ENCODE results near the gene GALNT2. TPM values are rescaled to one million over a fixed set of nuclear protein-coding genes. Genes with fewer than 3 reads are reported as not detected.

GALNT2 gene
- total and polyA plus RNA-seq, 9 of the 15 experiments (the other 6 are each of a cell fraction or from before 2014, with no cell fraction given): 1.6 to 106 (median 51.9) TPM

DNA sequence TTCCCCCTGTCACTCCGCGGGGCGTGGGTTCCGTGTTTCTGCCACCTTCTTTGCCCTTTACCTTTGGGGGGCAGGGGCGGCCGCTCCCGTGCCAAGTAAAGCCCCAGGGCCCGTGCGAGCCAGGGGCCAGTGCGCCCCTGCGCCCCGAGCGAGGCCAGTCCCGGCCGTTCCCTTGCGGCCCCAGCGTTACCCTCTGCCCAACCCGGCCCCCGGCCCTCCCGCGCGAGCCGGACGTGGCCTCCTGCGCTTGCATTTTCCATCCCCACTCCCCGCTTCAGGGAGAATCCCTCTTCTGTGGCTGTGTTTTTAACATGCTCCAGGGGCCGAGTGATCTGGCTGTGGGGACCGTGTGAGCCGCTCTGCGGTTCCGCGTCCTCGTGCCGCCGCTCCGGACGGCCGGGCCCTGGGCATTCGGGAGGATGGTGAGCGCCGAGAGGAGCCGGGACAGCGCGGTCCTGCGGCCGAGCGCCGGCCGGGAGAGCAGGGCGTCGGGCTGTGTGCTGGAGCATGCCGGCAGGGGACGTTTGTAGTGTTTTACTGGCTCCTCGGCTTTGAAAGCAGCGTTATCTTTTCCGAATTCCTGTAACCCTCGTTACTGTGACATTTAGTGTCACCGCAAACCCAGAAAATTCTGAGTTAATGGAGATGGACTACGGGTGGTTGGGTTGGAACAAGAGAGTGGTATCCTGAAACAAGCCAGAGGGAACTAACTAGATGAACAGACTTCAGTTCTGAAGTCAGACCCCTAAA is 1.0 kb downstream of the GALNT2 start (continued):
- TF ChIP-seq, protein P1, sequence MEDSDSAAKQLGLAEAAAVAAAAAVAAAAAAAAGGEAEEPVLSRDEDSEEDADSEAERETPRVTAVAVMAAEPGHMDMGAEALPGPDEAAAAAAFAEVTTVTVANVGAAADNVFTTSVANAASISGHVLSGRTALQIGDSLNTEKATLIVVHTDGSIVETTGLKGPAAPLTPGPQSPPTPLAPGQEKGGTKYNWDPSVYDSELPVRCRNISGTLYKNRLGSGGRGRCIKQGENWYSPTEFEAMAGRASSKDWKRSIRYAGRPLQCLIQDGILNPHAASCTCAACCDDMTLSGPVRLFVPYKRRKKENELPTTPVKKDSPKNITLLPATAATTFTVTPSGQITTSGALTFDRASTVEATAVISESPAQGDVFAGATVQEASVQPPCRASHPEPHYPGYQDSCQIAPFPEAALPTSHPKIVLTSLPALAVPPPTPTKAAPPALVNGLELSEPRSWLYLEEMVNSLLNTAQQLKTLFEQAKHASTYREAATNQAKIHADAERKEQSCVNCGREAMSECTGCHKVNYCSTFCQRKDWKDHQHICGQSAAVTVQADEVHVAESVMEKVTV (CRISPR knock-in tag; IDR thresholded peaks at IDR 0.05): no peak
- TF ChIP-seq, protein P2, sequence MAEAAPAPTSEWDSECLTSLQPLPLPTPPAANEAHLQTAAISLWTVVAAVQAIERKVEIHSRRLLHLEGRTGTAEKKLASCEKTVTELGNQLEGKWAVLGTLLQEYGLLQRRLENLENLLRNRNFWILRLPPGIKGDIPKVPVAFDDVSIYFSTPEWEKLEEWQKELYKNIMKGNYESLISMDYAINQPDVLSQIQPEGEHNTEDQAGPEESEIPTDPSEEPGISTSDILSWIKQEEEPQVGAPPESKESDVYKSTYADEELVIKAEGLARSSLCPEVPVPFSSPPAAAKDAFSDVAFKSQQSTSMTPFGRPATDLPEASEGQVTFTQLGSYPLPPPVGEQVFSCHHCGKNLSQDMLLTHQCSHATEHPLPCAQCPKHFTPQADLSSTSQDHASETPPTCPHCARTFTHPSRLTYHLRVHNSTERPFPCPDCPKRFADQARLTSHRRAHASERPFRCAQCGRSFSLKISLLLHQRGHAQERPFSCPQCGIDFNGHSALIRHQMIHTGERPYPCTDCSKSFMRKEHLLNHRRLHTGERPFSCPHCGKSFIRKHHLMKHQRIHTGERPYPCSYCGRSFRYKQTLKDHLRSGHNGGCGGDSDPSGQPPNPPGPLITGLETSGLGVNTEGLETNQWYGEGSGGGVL (CRISPR knock-in tag; IDR thresholded peaks at IDR 0.05): no peak
- no peak for TF ChIP-seq GABPA (tag; conservative IDR thresholded peaks at IDR 0.05; ENCODE audit: low read depth)
- TF ChIP-seq, protein P3, sequence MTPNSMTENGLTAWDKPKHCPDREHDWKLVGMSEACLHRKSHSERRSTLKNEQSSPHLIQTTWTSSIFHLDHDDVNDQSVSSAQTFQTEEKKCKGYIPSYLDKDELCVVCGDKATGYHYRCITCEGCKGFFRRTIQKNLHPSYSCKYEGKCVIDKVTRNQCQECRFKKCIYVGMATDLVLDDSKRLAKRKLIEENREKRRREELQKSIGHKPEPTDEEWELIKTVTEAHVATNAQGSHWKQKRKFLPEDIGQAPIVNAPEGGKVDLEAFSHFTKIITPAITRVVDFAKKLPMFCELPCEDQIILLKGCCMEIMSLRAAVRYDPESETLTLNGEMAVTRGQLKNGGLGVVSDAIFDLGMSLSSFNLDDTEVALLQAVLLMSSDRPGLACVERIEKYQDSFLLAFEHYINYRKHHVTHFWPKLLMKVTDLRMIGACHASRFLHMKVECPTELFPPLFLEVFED (CRISPR knock-in tag; conservative IDR thresholded peaks at IDR 0.05): no peak
- TF ChIP-seq ZNF707 (CRISPR knock-in tag; conservative IDR thresholded peaks at IDR 0.05): no peak
- TF ChIP-seq, protein P4, sequence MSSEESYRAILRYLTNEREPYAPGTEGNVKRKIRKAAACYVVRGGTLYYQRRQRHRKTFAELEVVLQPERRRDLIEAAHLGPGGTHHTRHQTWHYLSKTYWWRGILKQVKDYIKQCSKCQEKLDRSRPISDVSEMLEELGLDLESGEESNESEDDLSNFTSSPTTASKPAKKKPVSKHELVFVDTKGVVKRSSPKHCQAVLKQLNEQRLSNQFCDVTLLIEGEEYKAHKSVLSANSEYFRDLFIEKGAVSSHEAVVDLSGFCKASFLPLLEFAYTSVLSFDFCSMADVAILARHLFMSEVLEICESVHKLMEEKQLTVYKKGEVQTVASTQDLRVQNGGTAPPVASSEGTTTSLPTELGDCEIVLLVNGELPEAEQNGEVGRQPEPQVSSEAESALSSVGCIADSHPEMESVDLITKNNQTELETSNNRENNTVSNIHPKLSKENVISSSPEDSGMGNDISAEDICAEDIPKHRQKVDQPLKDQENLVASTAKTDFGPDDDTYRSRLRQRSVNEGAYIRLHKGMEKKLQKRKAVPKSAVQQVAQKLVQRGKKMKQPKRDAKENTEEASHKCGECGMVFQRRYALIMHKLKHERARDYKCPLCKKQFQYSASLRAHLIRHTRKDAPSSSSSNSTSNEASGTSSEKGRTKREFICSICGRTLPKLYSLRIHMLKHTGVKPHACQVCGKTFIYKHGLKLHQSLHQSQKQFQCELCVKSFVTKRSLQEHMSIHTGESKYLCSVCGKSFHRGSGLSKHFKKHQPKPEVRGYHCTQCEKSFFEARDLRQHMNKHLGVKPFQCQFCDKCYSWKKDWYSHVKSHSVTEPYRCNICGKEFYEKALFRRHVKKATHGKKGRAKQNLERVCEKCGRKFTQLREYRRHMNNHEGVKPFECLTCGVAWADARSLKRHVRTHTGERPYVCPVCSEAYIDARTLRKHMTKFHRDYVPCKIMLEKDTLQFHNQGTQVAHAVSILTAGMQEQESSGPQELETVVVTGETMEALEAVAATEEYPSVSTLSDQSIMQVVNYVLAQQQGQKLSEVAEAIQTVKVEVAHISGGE (CRISPR knock-in tag; IDR thresholded peaks at IDR 0.05): no peak
- no peak for TF ChIP-seq EGR1 (conservative IDR thresholded peaks at IDR 0.05)
- no peak for TF ChIP-seq ZNF41 (CRISPR knock-in tag; conservative IDR thresholded peaks at IDR 0.05)
- TF ChIP-seq STAT5B (CRISPR knock-in tag; IDR thresholded peaks at IDR 0.05): no peak
- no peak for TF ChIP-seq ZNF274 (IDR thresholded peaks at IDR 0.05; ENCODE audit: borderline replicate concordance, low read depth, low read length)
- TF ChIP-seq NFATC3 (IDR thresholded peaks at IDR 0.05): no peak
- TF ChIP-seq ARID2 (IDR thresholded peaks at IDR 0.05): no peak
- peak; percentile 17; the same call in 1 of the 2 replicates for TF ChIP-seq ZNF143 (CRISPR knock-in tag; IDR thresholded peaks at IDR 0.05)
- TF ChIP-seq ZNF212 (CRISPR knock-in tag; IDR thresholded peaks at IDR 0.05): no peak
- no peak for TF ChIP-seq IFI16 (CRISPR knock-in tag; IDR thresholded peaks at IDR 0.05)
- no peak for TF ChIP-seq FOXM1 (IDR thresholded peaks at IDR 0.05; ENCODE audit: low read depth)
- no peak for TF ChIP-seq FOXM1 (CRISPR knock-in tag; IDR thresholded peaks at IDR 0.05; ENCODE audit: low read depth)
- TF ChIP-seq, protein P5, sequence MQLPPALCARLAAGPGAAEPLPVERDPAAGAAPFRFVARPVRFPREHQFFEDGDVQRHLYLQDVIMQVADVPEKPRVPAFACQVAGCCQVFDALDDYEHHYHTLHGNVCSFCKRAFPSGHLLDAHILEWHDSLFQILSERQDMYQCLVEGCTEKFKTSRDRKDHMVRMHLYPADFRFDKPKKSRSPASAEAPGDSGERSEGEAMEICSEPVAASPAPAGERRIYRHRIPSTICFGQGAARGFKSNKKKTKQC (CRISPR knock-in tag; IDR thresholded peaks at IDR 0.05): no peak
- no peak for TF ChIP-seq PHB2 (IDR thresholded peaks at IDR 0.05; ENCODE audit: low read depth)

All from K562 (cell line).